HL-60 (cell line): ENCODE data around the gene MYMK.

Experiments
- CTCF ChIP-seq: IDR thresholded peaks from one replicate; pipeline ENCODE4 v1.5.1; 2011; ENCODE audit warnings: low read length, control low read depth, inconsistent platforms; ENCODE audit not compliant: insufficient read depth
- GABPA ChIP-seq: IDR thresholded peaks from 2 replicates; pipeline ENCODE4 v1.6.1; 2012; ENCODE audit warnings: low read depth
- POLR2AphosphoS5 ChIP-seq: IDR thresholded peaks from 2 replicates; pipeline ENCODE4 v1.6.1; 2012; ENCODE audit warnings: low read depth
- TF ChIP-seq, protein P1 (sequence below): IDR thresholded peaks from 2 replicates; pipeline ENCODE4 v1.6.1; 2012; ENCODE audit warnings: low read depth; ENCODE audit not compliant: insufficient replicate concordance

- no peak for TF ChIP-seq CTCF
- no peak for TF ChIP-seq GABPA
- TF ChIP-seq, protein P1, sequence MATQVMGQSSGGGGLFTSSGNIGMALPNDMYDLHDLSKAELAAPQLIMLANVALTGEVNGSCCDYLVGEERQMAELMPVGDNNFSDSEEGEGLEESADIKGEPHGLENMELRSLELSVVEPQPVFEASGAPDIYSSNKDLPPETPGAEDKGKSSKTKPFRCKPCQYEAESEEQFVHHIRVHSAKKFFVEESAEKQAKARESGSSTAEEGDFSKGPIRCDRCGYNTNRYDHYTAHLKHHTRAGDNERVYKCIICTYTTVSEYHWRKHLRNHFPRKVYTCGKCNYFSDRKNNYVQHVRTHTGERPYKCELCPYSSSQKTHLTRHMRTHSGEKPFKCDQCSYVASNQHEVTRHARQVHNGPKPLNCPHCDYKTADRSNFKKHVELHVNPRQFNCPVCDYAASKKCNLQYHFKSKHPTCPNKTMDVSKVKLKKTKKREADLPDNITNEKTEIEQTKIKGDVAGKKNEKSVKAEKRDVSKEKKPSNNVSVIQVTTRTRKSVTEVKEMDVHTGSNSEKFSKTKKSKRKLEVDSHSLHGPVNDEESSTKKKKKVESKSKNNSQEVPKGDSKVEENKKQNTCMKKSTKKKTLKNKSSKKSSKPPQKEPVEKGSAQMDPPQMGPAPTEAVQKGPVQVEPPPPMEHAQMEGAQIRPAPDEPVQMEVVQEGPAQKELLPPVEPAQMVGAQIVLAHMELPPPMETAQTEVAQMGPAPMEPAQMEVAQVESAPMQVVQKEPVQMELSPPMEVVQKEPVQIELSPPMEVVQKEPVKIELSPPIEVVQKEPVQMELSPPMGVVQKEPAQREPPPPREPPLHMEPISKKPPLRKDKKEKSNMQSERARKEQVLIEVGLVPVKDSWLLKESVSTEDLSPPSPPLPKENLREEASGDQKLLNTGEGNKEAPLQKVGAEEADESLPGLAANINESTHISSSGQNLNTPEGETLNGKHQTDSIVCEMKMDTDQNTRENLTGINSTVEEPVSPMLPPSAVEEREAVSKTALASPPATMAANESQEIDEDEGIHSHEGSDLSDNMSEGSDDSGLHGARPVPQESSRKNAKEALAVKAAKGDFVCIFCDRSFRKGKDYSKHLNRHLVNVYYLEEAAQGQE, result no peak
- no peak for TF ChIP-seq POLR2AphosphoS5
Measured at GRCh38 chr9:133523106-133523505, 1.7 kb downstream of the MYMK start.
